Astrocyte (in vitro differentiated cells and primary cell): Measurements from ENCODE around the gene CHRNE. TPM values are rescaled to one million over a fixed set of nuclear protein-coding genes. Genes with fewer than 3 reads are reported as not detected.

ENCODE experiments used
- DNase-seq: peaks from one replicate; pipeline ENCODE4 v3.0.0-alpha.2; 2010; ENCODE audit warnings: low read depth
- FAIRE-seq: peaks from 2 replicates; lab custom pipeline; 2011; peaks lifted over from hg19 to GRCh38; lab: Jason Lieb, UNC
- H2AFZ ChIP-seq: 2 replicates; pipeline ENCODE4 v1.6.0; 2012; ENCODE audit warnings: low read depth, low read length, inconsistent platforms
- H3K27ac ChIP-seq: 2 replicates; pipeline ENCODE4 v1.5.1; 2011; ENCODE audit warnings: low read depth, low read length, inconsistent platforms
- H3K27me3 ChIP-seq: 2 replicates; pipeline ENCODE4 v1.6.0; 2011; ENCODE audit warnings: low read length, inconsistent platforms; ENCODE audit not compliant: insufficient read depth
- H3K36me3 ChIP-seq: 2 replicates; pipeline ENCODE4 v1.5.1; 2011; ENCODE audit warnings: low read length, inconsistent platforms; ENCODE audit not compliant: insufficient read depth
- H3K4me1 ChIP-seq: 2 replicates; pipeline ENCODE4 v1.5.1; 2011; ENCODE audit warnings: low read length, inconsistent platforms; ENCODE audit not compliant: insufficient read depth
- H3K4me2 ChIP-seq: 2 replicates; pipeline ENCODE4 v1.6.0; 2012; ENCODE audit warnings: low read length, inconsistent platforms
- H3K4me3 ChIP-seq: 2 replicates; pipeline ENCODE4 v1.5.1; 2011; ENCODE audit warnings: low read depth, mild to moderate bottlenecking, low read length, inconsistent platforms; ENCODE audit not compliant: insufficient read depth
- H3K79me2 ChIP-seq: 2 replicates; pipeline ENCODE4 v1.6.0; 2012; ENCODE audit warnings: mild to moderate bottlenecking, low read length, inconsistent platforms; ENCODE audit not compliant: insufficient read depth
- H3K9ac ChIP-seq: 2 replicates; pipeline ENCODE4 v1.6.0; 2012; ENCODE audit warnings: mild to moderate bottlenecking, low read length, inconsistent platforms
- H3K9me3 ChIP-seq: 2 replicates; pipeline ENCODE4 v1.5.1; 2012; ENCODE audit warnings: low read depth, mild to moderate bottlenecking, low read length, inconsistent platforms; ENCODE audit not compliant: insufficient read depth
- H4K20me1 ChIP-seq: 2 replicates; pipeline ENCODE4 v1.6.0; 2012; ENCODE audit warnings: low read length, inconsistent platforms; ENCODE audit not compliant: insufficient read depth
- H3K27ac Mint-ChIP-seq: one replicate; pipeline ENCODE4 v1.8.0; 2021; ENCODE audit warnings: mild to moderate bottlenecking, mixed read lengths; ENCODE audit not compliant: unreplicated experiment
- H3K27me3 Mint-ChIP-seq: one replicate; pipeline ENCODE4 v1.8.0; 2021; ENCODE audit warnings: low read depth, mixed read lengths; ENCODE audit not compliant: unreplicated experiment
- H3K36me3 Mint-ChIP-seq: one replicate; pipeline ENCODE4 v1.8.0; 2021; ENCODE audit warnings: low read depth, mixed read lengths; ENCODE audit not compliant: unreplicated experiment
- H3K4me1 Mint-ChIP-seq: one replicate; pipeline ENCODE4 v1.8.0; 2021; ENCODE audit warnings: low read depth, mixed read lengths; ENCODE audit not compliant: unreplicated experiment
- H3K4me3 Mint-ChIP-seq: one replicate; pipeline ENCODE4 v1.8.0; 2021; ENCODE audit warnings: mild to moderate bottlenecking, moderate library complexity, mixed read lengths; ENCODE audit not compliant: unreplicated experiment
- H3K9me3 Mint-ChIP-seq: one replicate; pipeline ENCODE4 v1.8.0; 2021; ENCODE audit warnings: mild to moderate bottlenecking, mixed read lengths; ENCODE audit not compliant: unreplicated experiment
- EZH2 ChIP-seq: IDR thresholded peaks from 2 replicates; pipeline ENCODE4 v1.6.1; 2012; ENCODE audit warnings: mild to moderate bottlenecking, low read length, inconsistent platforms; ENCODE audit not compliant: insufficient read depth
- total RNA-seq: library from RNA; stranded (reverse); gene quantifications from 2 replicates; pipeline ENCODE4 v1.2.1, GENCODE V29; 2021
- TF ChIP-seq, protein P1 (sequence below): IDR thresholded peaks from 2 replicates; pipeline ENCODE4 v1.5.1; 2011; ENCODE audit warnings: low read depth, mild to moderate bottlenecking, inconsistent platforms, low read length, moderate library complexity; ENCODE audit not compliant: insufficient read depth

Gene CHRNE
- total RNA-seq, 1 donor from 2014 or later: 0.20 TPM

DNA sequence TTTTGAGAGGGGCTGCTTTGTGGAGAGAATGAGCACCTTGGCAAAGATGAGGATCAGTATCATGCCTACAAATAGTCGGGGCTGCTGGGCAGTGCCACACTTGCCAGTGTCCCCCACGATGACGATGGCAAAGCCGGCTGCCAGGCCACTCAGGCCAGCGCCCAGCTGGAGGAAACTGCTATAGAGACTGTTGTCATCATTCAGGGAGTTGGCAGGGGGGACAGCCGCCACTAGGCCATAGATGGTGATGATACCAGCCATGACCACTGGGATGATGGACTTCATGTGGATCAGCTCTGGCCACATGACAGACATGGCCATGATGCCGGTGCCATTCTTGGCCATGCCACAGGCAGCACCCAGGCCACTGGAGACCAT lies 46.0 kb downstream of the CHRNE start:
- Mint-ChIP-seq H3K27me3 (no peaks in the 10 kb centered on the region), H3K4me3 (no peak overlapping the region), H3K27ac (no peak overlapping the region), H3K9me3 (peaks cover 2% of the 10 kb centered on the region), H3K4me1 (peaks cover 41% of the 10 kb centered on the region), H3K36me3 (peaks cover 19% of the 10 kb centered on the region)
- FAIRE-seq (no peak), DNase-seq (no peak)
- Histone ChIP-seq H2AFZ (no peak overlapping the region), H3K27ac (no peak overlapping the region), H3K9ac (no peak overlapping the region), H3K9me3 (no peaks in the 10 kb centered on the region), H3K4me3 (no peak overlapping the region), H3K4me1 (peaks cover 18% of the 10 kb centered on the region), H3K79me2 (peaks cover 23% of the 10 kb centered on the region), H3K27me3 (no peaks in the 10 kb centered on the region), H3K4me2 (no peak overlapping the region), H3K36me3 (no peaks in the 10 kb centered on the region), H4K20me1 (peaks cover 65% of the 10 kb centered on the region)
- TF ChIP-seq EZH2: no peak
- TF ChIP-seq, protein P1, sequence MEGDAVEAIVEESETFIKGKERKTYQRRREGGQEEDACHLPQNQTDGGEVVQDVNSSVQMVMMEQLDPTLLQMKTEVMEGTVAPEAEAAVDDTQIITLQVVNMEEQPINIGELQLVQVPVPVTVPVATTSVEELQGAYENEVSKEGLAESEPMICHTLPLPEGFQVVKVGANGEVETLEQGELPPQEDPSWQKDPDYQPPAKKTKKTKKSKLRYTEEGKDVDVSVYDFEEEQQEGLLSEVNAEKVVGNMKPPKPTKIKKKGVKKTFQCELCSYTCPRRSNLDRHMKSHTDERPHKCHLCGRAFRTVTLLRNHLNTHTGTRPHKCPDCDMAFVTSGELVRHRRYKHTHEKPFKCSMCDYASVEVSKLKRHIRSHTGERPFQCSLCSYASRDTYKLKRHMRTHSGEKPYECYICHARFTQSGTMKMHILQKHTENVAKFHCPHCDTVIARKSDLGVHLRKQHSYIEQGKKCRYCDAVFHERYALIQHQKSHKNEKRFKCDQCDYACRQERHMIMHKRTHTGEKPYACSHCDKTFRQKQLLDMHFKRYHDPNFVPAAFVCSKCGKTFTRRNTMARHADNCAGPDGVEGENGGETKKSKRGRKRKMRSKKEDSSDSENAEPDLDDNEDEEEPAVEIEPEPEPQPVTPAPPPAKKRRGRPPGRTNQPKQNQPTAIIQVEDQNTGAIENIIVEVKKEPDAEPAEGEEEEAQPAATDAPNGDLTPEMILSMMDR: no peak

DNA sequence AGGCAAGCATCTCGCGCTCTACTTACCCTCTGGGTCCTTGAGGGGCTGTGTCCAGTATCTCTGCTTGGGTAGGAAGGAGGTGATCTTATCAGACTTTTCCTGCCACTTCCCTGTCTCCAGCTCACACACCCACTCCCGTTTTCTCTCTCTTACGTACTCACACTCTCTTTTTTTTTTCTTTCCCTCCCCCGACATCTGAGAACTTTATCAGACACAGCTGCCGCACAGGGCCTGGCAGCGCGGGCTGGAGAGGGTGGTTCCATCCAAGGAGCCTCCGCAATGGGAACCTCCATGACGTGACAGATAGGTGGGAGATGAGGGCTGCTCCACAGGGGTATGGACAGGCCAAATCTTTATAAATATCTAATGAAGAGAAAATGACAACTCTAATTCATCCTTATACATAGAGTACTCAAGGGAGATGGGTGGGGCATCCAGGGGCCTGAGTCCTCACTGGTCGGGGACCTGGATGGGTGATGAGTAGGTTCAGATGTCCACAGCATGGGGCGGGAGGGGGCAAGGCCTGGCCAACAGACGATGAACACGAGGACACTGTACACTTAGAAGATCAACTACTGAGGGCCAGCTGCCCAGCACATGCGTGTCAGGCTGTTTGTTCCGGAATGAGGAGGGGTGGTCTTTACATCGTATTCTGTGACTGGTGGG lies 46.5 kb downstream of the CHRNE start:
- Histone ChIP-seq H3K27me3 (no peaks in the 10 kb centered on the region), H3K4me3 (no peak overlapping the region), H4K20me1 (peaks cover 68% of the 10 kb centered on the region), H3K9me3 (no peaks in the 10 kb centered on the region), H3K79me2 (peaks cover 22% of the 10 kb centered on the region), H3K9ac (no peak overlapping the region), H2AFZ (no peak overlapping the region), H3K27ac (no peak overlapping the region), H3K36me3 (no peaks in the 10 kb centered on the region), H3K4me2 (no peak overlapping the region), H3K4me1 (peaks cover 18% of the 10 kb centered on the region)
- Mint-ChIP-seq H3K27ac (peak overlapping the region; percentile 67), H3K27me3 (no peaks in the 10 kb centered on the region), H3K4me1 (peaks cover 41% of the 10 kb centered on the region), H3K9me3 (peaks cover 2% of the 10 kb centered on the region), H3K36me3 (peaks cover 17% of the 10 kb centered on the region), H3K4me3 (peak overlapping the region; percentile 5)
- FAIRE-seq (no peak), DNase-seq (no peak)
- TF ChIP-seq EZH2: no peak
- TF ChIP-seq, protein P1: no peak

DNA sequence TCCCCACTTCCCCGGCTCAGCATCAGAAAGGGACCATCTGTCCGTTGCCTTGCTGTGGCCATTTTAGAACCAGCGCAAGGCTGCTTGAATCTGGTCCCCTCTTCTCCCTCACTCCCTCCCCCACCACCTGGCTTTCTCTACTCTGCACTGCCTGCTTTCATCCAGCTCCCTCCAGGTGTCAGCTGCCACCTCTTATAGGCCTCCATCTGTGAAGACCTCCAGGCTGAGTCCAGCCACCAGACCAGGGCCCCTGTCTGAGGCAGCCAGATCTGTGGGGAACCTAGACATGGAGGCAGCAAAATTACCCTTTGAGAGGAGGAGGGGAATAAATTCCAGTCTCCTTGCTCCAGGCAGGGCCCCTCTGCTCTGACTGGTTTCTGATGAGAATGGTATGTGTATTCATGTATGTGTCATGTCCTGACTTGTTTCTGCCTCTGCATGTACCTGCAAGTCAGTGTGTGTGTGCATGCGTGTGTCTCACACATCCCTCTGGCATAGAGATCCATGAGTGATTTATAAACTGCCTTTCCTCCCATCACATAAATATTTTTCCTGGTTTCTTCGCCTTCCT lies 48.7 kb downstream of the CHRNE start:
- Histone ChIP-seq H4K20me1 (peaks cover 76% of the 10 kb centered on the region), H3K9me3 (no peaks in the 10 kb centered on the region), H2AFZ (no peak overlapping the region), H3K27me3 (no peaks in the 10 kb centered on the region), H3K4me2 (no peak overlapping the region), H3K36me3 (no peaks in the 10 kb centered on the region), H3K9ac (no peak overlapping the region), H3K4me3 (no peak overlapping the region), H3K27ac (no peak overlapping the region), H3K4me1 (peaks cover 17% of the 10 kb centered on the region), H3K79me2 (peaks cover 37% of the 10 kb centered on the region)
- peak overlapping the region; percentile 54 for H3K4me3 Mint-ChIP-seq
- peaks cover 2% of the 10 kb centered on the region for H3K9me3 Mint-ChIP-seq
- DNase-seq: peak; percentile 44
- TF ChIP-seq, protein P1: no peak
- no peak for TF ChIP-seq EZH2
- peaks cover 3% of the 10 kb centered on the region for H3K27me3 Mint-ChIP-seq
- H3K36me3 Mint-ChIP-seq: peaks cover 12% of the 10 kb centered on the region
- peaks cover 46% of the 10 kb centered on the region for H3K4me1 Mint-ChIP-seq
- peak overlapping the region; percentile 89 for H3K27ac Mint-ChIP-seq
- no peak for FAIRE-seq
